Cardiac fibroblast (primary cell): ENCODE data around the gene PARP16.

Experiments used
- DNase-seq, 2 donors: peaks; one replicate each; pipeline versions ENCODE4 v3.0.0 to v3.0.0-alpha.2; 2010; ENCODE audit warnings: low read depth in 2 of 2
- H3K4me3 ChIP-seq, 2 donors: replicated peaks in 1 of 2; 1 replicate in 1 of 2; 2 replicates in 1 of 2; pipeline ENCODE4 v1.5.1; 2011; ENCODE audit warnings: low read depth in 2 of 2, low read length in 2 of 2, mild to moderate bottlenecking in 2 of 2, moderate library complexity in 1 of 2
- TF ChIP-seq, protein P1 (sequence below): IDR thresholded peaks from one replicate; pipeline ENCODE4 v1.5.1; 2011; ENCODE audit warnings: low read depth, mild to moderate bottlenecking, low read length, inconsistent platforms

The PARP16 gene

DNA sequence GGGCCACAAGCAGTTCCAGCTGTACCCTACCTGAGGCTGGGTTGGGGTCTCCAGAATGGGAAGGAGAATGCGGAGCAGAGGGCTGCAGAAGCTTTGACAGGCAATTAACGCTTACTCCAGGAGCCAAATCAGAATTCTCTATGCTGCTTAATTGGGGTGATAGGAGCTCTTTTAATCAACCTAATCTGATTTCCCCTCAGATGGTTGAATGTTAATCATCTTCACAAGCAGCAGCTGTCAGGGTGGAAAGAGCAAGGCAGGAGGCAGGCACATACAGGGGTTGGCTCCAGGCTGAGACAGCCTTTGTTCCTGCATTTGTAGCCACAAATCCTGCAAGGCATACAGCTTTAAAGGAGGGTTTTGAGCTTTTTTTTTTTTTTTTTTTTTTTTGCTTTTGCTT lies 78.0 kb downstream of the PARP16 start:
- H3K4me3 ChIP-seq = no peak overlapping the region
- TF ChIP-seq, protein P1, sequence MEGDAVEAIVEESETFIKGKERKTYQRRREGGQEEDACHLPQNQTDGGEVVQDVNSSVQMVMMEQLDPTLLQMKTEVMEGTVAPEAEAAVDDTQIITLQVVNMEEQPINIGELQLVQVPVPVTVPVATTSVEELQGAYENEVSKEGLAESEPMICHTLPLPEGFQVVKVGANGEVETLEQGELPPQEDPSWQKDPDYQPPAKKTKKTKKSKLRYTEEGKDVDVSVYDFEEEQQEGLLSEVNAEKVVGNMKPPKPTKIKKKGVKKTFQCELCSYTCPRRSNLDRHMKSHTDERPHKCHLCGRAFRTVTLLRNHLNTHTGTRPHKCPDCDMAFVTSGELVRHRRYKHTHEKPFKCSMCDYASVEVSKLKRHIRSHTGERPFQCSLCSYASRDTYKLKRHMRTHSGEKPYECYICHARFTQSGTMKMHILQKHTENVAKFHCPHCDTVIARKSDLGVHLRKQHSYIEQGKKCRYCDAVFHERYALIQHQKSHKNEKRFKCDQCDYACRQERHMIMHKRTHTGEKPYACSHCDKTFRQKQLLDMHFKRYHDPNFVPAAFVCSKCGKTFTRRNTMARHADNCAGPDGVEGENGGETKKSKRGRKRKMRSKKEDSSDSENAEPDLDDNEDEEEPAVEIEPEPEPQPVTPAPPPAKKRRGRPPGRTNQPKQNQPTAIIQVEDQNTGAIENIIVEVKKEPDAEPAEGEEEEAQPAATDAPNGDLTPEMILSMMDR = no peak
- DNase-seq = no peak
